OCI-LY1 (cell line): ENCODE measurements around the gene DYSF.

Experiments used
- CTCF ChIP-seq: fragments of 200-600 bp; sonication (generic), shearing (Covaris generic); IDR thresholded peaks from 2 replicates; pipeline ENCODE4 v1.5.1; 2017; ENCODE audit warnings: mild to moderate bottlenecking, antibody characterized with exemption, low read length, moderate library complexity, mixed read lengths
- EZH2 ChIP-seq: fragments of 200-600 bp; sonication (generic), shearing (Covaris generic); IDR thresholded peaks from 2 replicates; pipeline ENCODE4 v1.8.0; 2017; ENCODE audit warnings: borderline replicate concordance, mixed run types, mild to moderate bottlenecking, antibody characterized with exemption, low read length, moderate library complexity, mixed read lengths

DNA sequence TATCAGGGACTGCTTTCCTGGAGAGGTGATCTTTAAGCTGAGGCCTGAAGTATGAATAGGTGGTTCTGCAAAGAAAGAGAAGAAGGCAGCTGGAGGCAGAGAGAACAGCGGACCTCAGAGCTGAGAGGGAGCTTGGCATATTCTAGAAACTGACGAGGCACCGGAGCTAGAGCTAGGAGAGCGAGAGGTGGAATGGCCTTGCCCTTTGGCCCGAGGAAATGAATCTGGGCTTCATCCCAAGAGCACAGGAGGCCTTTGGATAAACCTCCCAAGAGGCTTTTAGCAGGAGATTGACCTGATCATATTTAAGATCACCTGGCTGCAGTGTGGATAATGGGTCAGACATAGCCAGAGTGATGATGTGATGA is 7.9 kb downstream of the DYSF start:
- no peak for TF ChIP-seq CTCF
- no peak for TF ChIP-seq EZH2
